ENCODE data around the gene SH3RF1. TPM values are rescaled to one million over a fixed set of nuclear protein-coding genes. Genes with fewer than 3 reads are reported as not detected.
A peak's percentile ranks its signal among the peaks of the same experiment; 100 is the strongest.
"Not testable (repeated sequence)": the region's sequence is repeated elsewhere in the genome, so short reads cannot be mapped to it uniquely, and the experiment has no call there.

SH3RF1 gene
- total RNA-seq, 1 donor from 2014 or later: 19.6 TPM

GRCh38 chr4:169183581-169183980 lies 87.2 kb downstream of the SH3RF1 start:
- peaks cover 41% of the 10 kb centered on the region for H3K4me1 Mint-ChIP-seq

GRCh38 chr4:169179609-169180521 lies 90.9 kb downstream of the SH3RF1 start:
- H3K36me3 Mint-ChIP-seq: no peaks in the 10 kb centered on the region
- no peak for TF ChIP-seq CTCF (IDR thresholded peaks at IDR 0.05; ENCODE audit: unreplicated experiment)
- peak overlapping the region; percentile 72 for H3K27ac Mint-ChIP-seq
- no peak for DNase-seq (ENCODE audit: low spot score in 2 of 2, unreplicated experiment in 2 of 2)
- no peaks in the 10 kb centered on the region for H3K27me3 Mint-ChIP-seq (ENCODE audit: low read depth)
- H3K9me3 Mint-ChIP-seq: no peaks in the 10 kb centered on the region
- peak overlapping the region; percentile 1 for H3K4me3 Mint-ChIP-seq
- peaks cover 32% of the 10 kb centered on the region for H3K4me1 Mint-ChIP-seq

More at GRCh38 chr4:169183581-169183980, 87.2 kb downstream of the SH3RF1 start:
- no peak overlapping the region for H3K27ac Mint-ChIP-seq
- DNase-seq (ENCODE audit: low spot score in 2 of 2, unreplicated experiment in 2 of 2): no peak
- TF ChIP-seq CTCF (IDR thresholded peaks at IDR 0.05; ENCODE audit: unreplicated experiment): no peak
- no peak overlapping the region for H3K4me3 Mint-ChIP-seq
- H3K9me3 Mint-ChIP-seq: no peaks in the 10 kb centered on the region
- H3K27me3 Mint-ChIP-seq (ENCODE audit: low read depth): no peaks in the 10 kb centered on the region
- no peaks in the 10 kb centered on the region for H3K36me3 Mint-ChIP-seq

- not testable (repeated sequence) for DNase-seq (ENCODE audit: low spot score in 2 of 2, unreplicated experiment in 2 of 2); H3K4me3 Mint-ChIP-seq; H3K27me3 Mint-ChIP-seq (ENCODE audit: low read depth); H3K9me3 Mint-ChIP-seq; H3K36me3 Mint-ChIP-seq; H3K27ac Mint-ChIP-seq
- H3K4me1 Mint-ChIP-seq: peaks cover 19% of the 10 kb centered on the region
These were observed 92.7 kb downstream of the SH3RF1 start for GRCh38 chr4:169178092-169178491.

- no peak for TF ChIP-seq CTCF (IDR thresholded peaks at IDR 0.05; ENCODE audit: unreplicated experiment)
- peaks cover 24% of the 10 kb centered on the region for H3K4me1 Mint-ChIP-seq
- no peak for DNase-seq (ENCODE audit: low spot score in 2 of 2, unreplicated experiment in 2 of 2)
- no peak overlapping the region for H3K4me3 Mint-ChIP-seq
- no peaks in the 10 kb centered on the region for H3K9me3 Mint-ChIP-seq
- H3K36me3 Mint-ChIP-seq: no peaks in the 10 kb centered on the region
- no peaks in the 10 kb centered on the region for H3K27me3 Mint-ChIP-seq (ENCODE audit: low read depth)
- no peak overlapping the region for H3K27ac Mint-ChIP-seq
These were observed 95.3 kb downstream of the SH3RF1 start for GRCh38 chr4:169175476-169175875.

- no peak for DNase-seq (ENCODE audit: low spot score in 2 of 2, unreplicated experiment in 2 of 2)
- no peaks in the 10 kb centered on the region for H3K27me3 Mint-ChIP-seq (ENCODE audit: low read depth)
- H3K36me3 Mint-ChIP-seq: no peaks in the 10 kb centered on the region
- TF ChIP-seq CTCF (IDR thresholded peaks at IDR 0.05; ENCODE audit: unreplicated experiment): no peak
- no peak overlapping the region for H3K27ac Mint-ChIP-seq
- no peak overlapping the region for H3K4me3 Mint-ChIP-seq
- H3K9me3 Mint-ChIP-seq: no peaks in the 10 kb centered on the region
- H3K4me1 Mint-ChIP-seq: peaks cover 21% of the 10 kb centered on the region
These were observed 95.7 kb downstream of the SH3RF1 start for GRCh38 chr4:169175035-169175434.

GRCh38 chr4:169174247-169174646 lies 96.5 kb downstream of the SH3RF1 start:
- H3K36me3 Mint-ChIP-seq: no peaks in the 10 kb centered on the region
- no peaks in the 10 kb centered on the region for H3K9me3 Mint-ChIP-seq
- H3K4me3 Mint-ChIP-seq: no peak overlapping the region
- H3K27ac Mint-ChIP-seq: no peak overlapping the region
- DNase-seq (ENCODE audit: low spot score in 2 of 2, unreplicated experiment in 2 of 2): no peak
- no peaks in the 10 kb centered on the region for H3K27me3 Mint-ChIP-seq (ENCODE audit: low read depth)
- no peak for TF ChIP-seq CTCF (IDR thresholded peaks at IDR 0.05; ENCODE audit: unreplicated experiment)
- H3K4me1 Mint-ChIP-seq: peaks cover 16% of the 10 kb centered on the region
